GM12878 (cell line): ENCODE results near the gene GPC5. TPM values are rescaled to one million over a fixed set of nuclear protein-coding genes. Genes with fewer than 3 reads are reported as not detected.

Experiments
- ATAC-seq: fragments of 200-7000 bp; cut with Tn5 transposase; 3 replicates; pipeline ENCODE4 v1.9.1; 2020; ENCODE audit warnings: mild to moderate bottlenecking, moderate library complexity
- BruUV-seq: library from RNA; stranded (reverse); fragments of 400-500 nt; replicated peaks from 2 replicates; lab custom pipeline; 2021; lab: Mats Ljungman, UMichigan
- CTCF ChIA-PET: fragments of 300-600 bp; sonication (Branson Sonifier 250); formaldehyde crosslinking; extraction: SDS; loops from one replicate; lab custom pipeline; 2021; ENCODE audit warnings: inconsistent platforms; lab: Yijun Ruan, JAX
- POLR2A ChIA-PET: fragments of 350-600 bp; formaldehyde crosslinking; extraction: SDS; loops from one replicate; lab custom pipeline; 2021; ENCODE audit warnings: inconsistent platforms; lab: Charles Lee
- RAD21 ChIA-PET: fragments of 300-600 bp; sonication (Branson Sonifier 250); formaldehyde crosslinking; loops from one replicate; lab custom pipeline; 2023; ENCODE audit warnings: antibody characterized with exemption; ENCODE audit not compliant: unreplicated experiment; lab: Charles Lee
- SMC1A ChIA-PET: fragments of 300-600 bp; sonication (Branson Sonifier 250); formaldehyde crosslinking; loops from one replicate; lab custom pipeline; 2023; ENCODE audit not compliant: unreplicated experiment, uncharacterized antibody; lab: Charles Lee
- DNase-seq: peaks from one replicate; pipeline ENCODE4 v3.0.0-alpha.2; 2011; ENCODE audit warnings: low read depth, low spot score
- FAIRE-seq: peaks from 3 replicates; lab custom pipeline; 2011; peaks lifted over from hg19 to GRCh38; lab: Jason Lieb, UNC
- H2AFZ ChIP-seq: 2 replicates; pipeline ENCODE4 v1.6.0; 2011; ENCODE audit warnings: low read depth, low read length, control low read depth; ENCODE audit not compliant: control insufficient read depth
- H3K27ac ChIP-seq: 2 replicates; pipeline ENCODE4 v1.5.1; 2011; ENCODE audit warnings: control low read depth; ENCODE audit not compliant: control insufficient read depth, insufficient read depth
- H3K27me3 ChIP-seq, 2 experiments: replicated peaks in 1 of 2; 2 replicates each; pipeline versions ENCODE4 v1.6.0 to v1.6.1; 2011; ENCODE audit warnings: low read length in 1 of 2; ENCODE audit not compliant: control insufficient read depth in 2 of 2, insufficient read depth in 2 of 2
- H3K36me3 ChIP-seq, 2 experiments: 2 replicates each; pipeline ENCODE4 v1.5.1; 2011; ENCODE audit warnings: low read length in 1 of 2; ENCODE audit not compliant: control insufficient read depth in 2 of 2, insufficient read depth in 2 of 2
- H3K4me1 ChIP-seq: 2 replicates; pipeline ENCODE4 v1.6.1; 2011; ENCODE audit warnings: mild to moderate bottlenecking, low read length, moderate library complexity, mixed read lengths; ENCODE audit not compliant: control insufficient read depth, insufficient read depth
- H3K4me2 ChIP-seq: 2 replicates; pipeline ENCODE4 v1.6.0; 2011; ENCODE audit warnings: control low read depth; ENCODE audit not compliant: control insufficient read depth, insufficient read depth
- H3K4me3 ChIP-seq: fragments of 200-600 bp; sonication (generic); 2 replicates; pipeline ENCODE4 v1.5.1; 2016
- H3K79me2 ChIP-seq: 2 replicates; pipeline ENCODE4 v1.6.0; 2011; ENCODE audit warnings: low read length; ENCODE audit not compliant: control insufficient read depth, insufficient read depth
- H3K9ac ChIP-seq: 2 replicates; pipeline ENCODE4 v1.8.0; 2011; ENCODE audit warnings: low read length, control low read depth, mixed read lengths; ENCODE audit not compliant: control insufficient read depth, insufficient read depth
- H3K9me3 ChIP-seq: replicated peaks from 3 replicates; pipeline ENCODE4 v1.5.1; 2011; ENCODE audit warnings: mild to moderate bottlenecking, low read length; ENCODE audit not compliant: control insufficient read depth, insufficient read depth
- H4K20me1 ChIP-seq: 2 replicates; pipeline ENCODE4 v1.6.0; 2011; ENCODE audit not compliant: control insufficient read depth, insufficient read depth
- CBX5 ChIP-seq: sonication (generic); IDR thresholded peaks from 2 replicates; pipeline ENCODE4 v1.6.1; 2016; ENCODE audit warnings: low read depth, moderate library complexity, mild to moderate bottlenecking, inconsistent platforms
- CHD2 ChIP-seq: IDR thresholded peaks from 2 replicates; pipeline ENCODE4 v1.6.1; 2011; ENCODE audit warnings: low read depth, low read length, improper control_type of control experiment, borderline replicate concordance
- EED ChIP-seq: sonication (generic); IDR thresholded peaks from 2 replicates; pipeline ENCODE4 v1.6.1; 2016; ENCODE audit warnings: antibody characterized with exemption, low read depth
- IKZF2 ChIP-seq, 2 experiments: fragments of 450-650 bp; IDR thresholded peaks; 2 replicates each; pipeline ENCODE4 v1.6.1; 2017; ENCODE audit warnings: mild to moderate bottlenecking in 2 of 2, moderate library complexity in 2 of 2
- NR2C2 ChIP-seq: IDR thresholded peaks from 2 replicates; pipeline ENCODE4 v1.6.1; 2011; ENCODE audit warnings: borderline replicate concordance, low read depth; ENCODE audit not compliant: control insufficient read depth, insufficient read length
- RAD21 ChIP-seq: IDR thresholded peaks from 2 replicates; pipeline ENCODE4 v1.6.1; 2011; ENCODE audit warnings: mild to moderate bottlenecking, low read depth, low read length, moderate library complexity; ENCODE audit not compliant: insufficient read depth
- RBBP5 ChIP-seq: fragments of 200-600 bp; sonication (generic); conservative IDR thresholded peaks from 2 replicates; pipeline ENCODE4 v1.6.1; 2016
- RELA ChIP-seq: fragments of 450-650 bp; IDR thresholded peaks from 2 replicates; pipeline ENCODE4 v1.8.0; 2014; ENCODE audit warnings: borderline replicate concordance; ENCODE audit not compliant: partially characterized antibody
- SP1 ChIP-seq: IDR thresholded peaks from one replicate; pipeline ENCODE4 v1.6.1; 2011; ENCODE audit warnings: low read depth, low read length
- SPI1 ChIP-seq: IDR thresholded peaks from 2 replicates; pipeline ENCODE4 v1.6.1; 2011; ENCODE audit warnings: low read depth, mild to moderate bottlenecking, low read length, moderate library complexity, borderline replicate concordance; ENCODE audit not compliant: insufficient read depth
- STAT1 ChIP-seq: fragments of 450-650 bp; conservative IDR thresholded peaks from 2 replicates; pipeline ENCODE4 v1.6.1; 2014; ENCODE audit warnings: antibody characterized with exemption, mild to moderate bottlenecking
- TBL1XR1 ChIP-seq: IDR thresholded peaks from 2 replicates; pipeline ENCODE4 v1.6.1; 2012; ENCODE audit warnings: low read depth, low read length, improper control_type of control experiment
- TCF3 ChIP-seq: IDR thresholded peaks from 2 replicates; pipeline ENCODE4 v1.6.1; 2012; ENCODE audit warnings: low read depth, mild to moderate bottlenecking, low read length, borderline replicate concordance; ENCODE audit not compliant: insufficient read depth
- ZNF24 ChIP-seq: fragments of 450-650 bp; IDR thresholded peaks from 2 replicates; pipeline ENCODE4 v1.6.1; 2017; ENCODE audit warnings: antibody characterized with exemption, mild to moderate bottlenecking
- ZNF384 ChIP-seq: IDR thresholded peaks from 2 replicates; pipeline ENCODE4 v1.6.1; 2012; ENCODE audit warnings: low read depth, mild to moderate bottlenecking, low read length, improper control_type of control experiment, borderline replicate concordance
- WGBS: methylation state at CpG from one replicate; pipeline ENCODE4 v1.1.6; 2016; ENCODE audit warnings: low lambda C conversion rate; ENCODE audit not compliant: insufficient replicate concordance, insufficient coverage; ENCODE audit errors: missing lambda C conversion rate; 5-methylcytosine and 5-hydroxymethylcytosine counted together
- in situ Hi-C: fragments of 300-500 bp; cut with MboI; formaldehyde crosslinking; loops from 9 replicates; pipeline ENCODE4 v1.14.3; 2018; ENCODE audit warnings: mixed read lengths
- intact Hi-C: fragments of 100-400 bp; cut with micrococcal nuclease; formaldehyde crosslinking; loops from one replicate; pipeline ENCODE4 v1.14.2; 2022; ENCODE audit not compliant: unreplicated experiment
- polyA plus RNA-seq, 11 experiments: library from polyadenylated mRNA; depleted of rRNA in 4 of 11; unstranded in 6 of 11; stranded (reverse) in 5 of 11; fragments of >200 nt; fragmentation: Nextera tagmentation in 4 of 11; fragmentation: Illumina TruSeq in 1 of 11; extraction: Ambion mirVana in 4 of 11; extraction: Trizol in 1 of 11; gene quantifications; 1 replicate in 1 of 11; 2 replicates in 10 of 11; pipeline versions ENCODE4 v1.2.1 to v1.2.3, GENCODE V29; 2011 to 2016; ENCODE audit warnings: inconsistent platforms in 2 of 11, missing spikeins in 2 of 11, low read depth in 1 of 11
- total RNA-seq, 4 experiments: library from RNA; depleted of rRNA in 3 of 4; stranded (reverse); fragments of >200 nt in 3 of 4; fragmentation: Illumina TruSeq in 1 of 4; extraction: Trizol in 1 of 4; gene quantifications; 2 replicates each; pipeline versions ENCODE4 v1.2.1 to v1.2.3, GENCODE V29; 2013 to 2021
- TF ChIP-seq, protein P1 (sequence below): IDR thresholded peaks from 2 replicates; pipeline ENCODE4 v1.6.1; 2012; ENCODE audit warnings: low read depth, low read length, improper control_type of control experiment

Gene GPC5
- total and polyA plus RNA-seq, 10 of the 15 experiments (the other 5 are each of a cell fraction or from before 2014, with no cell fraction given) = 0.05 to 0.87 (median 0.44) TPM; not detected in 1

DNA sequence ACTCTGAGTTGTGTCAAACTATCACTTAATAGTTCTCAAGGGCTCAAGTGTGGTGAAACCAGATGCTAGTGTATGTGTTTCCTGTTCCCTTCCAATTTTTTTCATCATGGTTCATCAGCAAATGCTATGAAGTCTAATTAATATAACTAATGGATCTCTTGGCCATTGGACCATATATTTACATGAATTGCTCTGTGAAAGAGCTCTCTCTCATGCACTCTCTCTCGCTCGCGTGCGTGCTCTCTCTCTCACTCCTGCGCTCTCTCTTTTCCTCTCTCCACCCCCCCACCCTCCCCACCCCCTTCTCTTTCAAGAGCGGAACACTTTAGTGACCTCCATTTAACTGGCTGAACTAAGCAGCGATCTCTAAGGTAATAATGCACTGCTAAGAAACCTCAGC is 1281.2 kb downstream of the GPC5 start:
- no peaks in the 10 kb centered on the region for H3K4me1 ChIP-seq
- no peaks in the 10 kb centered on the region for H3K9me3 ChIP-seq
- ATAC-seq (no peak), FAIRE-seq (no peak), DNase-seq (no peak)
- ChIA-PET RAD21 (no interaction called here), POLR2A (no interaction called here), SMC1A (interaction anchor here (0.6 kb wide), 1 partner anchor 34 kb away, joined by 3 read pairs; no protein-coding TSS in a partner anchor), CTCF (no interaction called here)
- no peaks in the 10 kb centered on the region for H3K27me3 ChIP-seq
- no peaks in the 10 kb centered on the region for H4K20me1 ChIP-seq
- in situ Hi-C loops = no loop called here
- BruUV-seq = no TSS peak
- no peak for TF ChIP-seq SPI1
- TF ChIP-seq EED = no peak
- TF ChIP-seq NR2C2 = no peak
- no peak for TF ChIP-seq RAD21
- TF ChIP-seq STAT1 = no peak
- TF ChIP-seq RELA = no peak
- TF ChIP-seq, protein P1, sequence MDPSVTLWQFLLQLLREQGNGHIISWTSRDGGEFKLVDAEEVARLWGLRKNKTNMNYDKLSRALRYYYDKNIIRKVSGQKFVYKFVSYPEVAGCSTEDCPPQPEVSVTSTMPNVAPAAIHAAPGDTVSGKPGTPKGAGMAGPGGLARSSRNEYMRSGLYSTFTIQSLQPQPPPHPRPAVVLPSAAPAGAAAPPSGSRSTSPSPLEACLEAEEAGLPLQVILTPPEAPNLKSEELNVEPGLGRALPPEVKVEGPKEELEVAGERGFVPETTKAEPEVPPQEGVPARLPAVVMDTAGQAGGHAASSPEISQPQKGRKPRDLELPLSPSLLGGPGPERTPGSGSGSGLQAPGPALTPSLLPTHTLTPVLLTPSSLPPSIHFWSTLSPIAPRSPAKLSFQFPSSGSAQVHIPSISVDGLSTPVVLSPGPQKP = no peak
- no peak for TF ChIP-seq RBBP5
- TF ChIP-seq IKZF2 (IDR thresholded peaks at IDR 0.05) = no peak
- TF ChIP-seq ZNF384 = no peak
- no peak for TF ChIP-seq ZNF24
- TF ChIP-seq CHD2 = no peak
- TF ChIP-seq TCF3 = no peak
- TF ChIP-seq TBL1XR1 = no peak
- TF ChIP-seq CBX5 = no peak
- TF ChIP-seq SP1 = no peak
- no peak overlapping the region for H3K27ac ChIP-seq
- H3K4me3 ChIP-seq = no peak overlapping the region
- H3K9ac ChIP-seq = no peak overlapping the region
- H3K79me2 ChIP-seq = no peaks in the 10 kb centered on the region
- intact Hi-C loops = no loop called here
- H3K36me3 ChIP-seq = no peaks in the 10 kb centered on the region
- H3K4me2 ChIP-seq = no peak overlapping the region
- WGBS = 73% methylated on average over 7 of the region's 7 CpGs
- no peak overlapping the region for H2AFZ ChIP-seq
